ENCODE results near the gene ARHGEF10L. TPM values are rescaled to one million over a fixed set of nuclear protein-coding genes. Genes with fewer than 3 reads are reported as not detected.
"Not testable (repeated sequence)": the region's sequence is repeated elsewhere in the genome, so short reads cannot be mapped to it uniquely, and the experiment has no call there.

ARHGEF10L gene
- total and polyA plus RNA-seq, 8 donors: 16.8 to 39.6 (median 21.1) TPM

GRCh38 chr1:17624611-17625233 lies 85.2 kb downstream of the ARHGEF10L start:
- no peak for DNase-seq
- intact Hi-C loops (cut with DNase I): no loop called here
- H3K27me3 ChIP-seq: no peaks in the 10 kb centered on the region
- H3K4me1 ChIP-seq: peaks cover 0 to 17% of the 10 kb centered on the region in 2 donors
- no peaks in the 10 kb centered on the region for H3K9me3 ChIP-seq
- no peak for TF ChIP-seq CTCF (IDR thresholded peaks at IDR 0.05)
- H3K27ac ChIP-seq: no peak overlapping the region
- no peak overlapping the region for H3K4me3 ChIP-seq
- H3K36me3 ChIP-seq: peaks cover 0 to 68% of the 10 kb centered on the region in 2 donors
- ATAC-seq: peak; percentile 42

GRCh38 chr1:17627239-17628052 lies 87.9 kb downstream of the ARHGEF10L start:
- no peaks in the 10 kb centered on the region for H3K9me3 ChIP-seq
- intact Hi-C loops (cut with DNase I): no loop called here
- H3K36me3 ChIP-seq: peaks cover 0 to 70% of the 10 kb centered on the region in 2 donors
- H3K4me3 ChIP-seq: no peak overlapping the region
- no peaks in the 10 kb centered on the region for H3K27me3 ChIP-seq
- peaks cover 0 to 36% of the 10 kb centered on the region in 2 donors for H3K4me1 ChIP-seq
- DNase-seq (no peak), ATAC-seq (no peak)
- TF ChIP-seq CTCF (IDR thresholded peaks at IDR 0.05): no peak
- H3K27ac ChIP-seq: no peak overlapping the region

GRCh38 chr1:17629046-17629445 lies 89.5 kb downstream of the ARHGEF10L start:
- H3K9me3 ChIP-seq; H3K27me3 ChIP-seq; H3K4me3 ChIP-seq; ATAC-seq; intact Hi-C loops (cut with DNase I); DNase-seq: not testable (repeated sequence)
- H3K36me3 ChIP-seq: peaks cover 0 to 70% of the 10 kb centered on the region in 2 donors
- peak overlapping the region in 1 of 2 donors; percentile 73 for H3K27ac ChIP-seq
- peaks cover 0 to 48% of the 10 kb centered on the region in 2 donors for H3K4me1 ChIP-seq

- Histone ChIP-seq H3K4me1 (peaks cover 0 to 52% of the 10 kb centered on the region in 2 donors), H3K36me3 (peaks cover 0 to 69% of the 10 kb centered on the region in 2 donors), H3K27ac (peak overlapping the region; percentile 48 to 73), H3K9me3 (no peaks in the 10 kb centered on the region), H3K4me3 (no peak overlapping the region), H3K27me3 (no peaks in the 10 kb centered on the region)
- TF ChIP-seq CTCF (IDR thresholded peaks at IDR 0.05): no peak
- intact Hi-C loops (cut with DNase I): no loop called here
- ATAC-seq (no peak), DNase-seq (no peak)
These were observed 90.0 kb downstream of the ARHGEF10L start for GRCh38 chr1:17629460-17629859.

GRCh38 chr1:17630048-17630830 lies 90.7 kb downstream of the ARHGEF10L start:
- Histone ChIP-seq H3K9me3 (no peaks in the 10 kb centered on the region), H3K36me3 (peaks cover 0 to 69% of the 10 kb centered on the region in 2 donors), H3K27me3 (no peaks in the 10 kb centered on the region), H3K4me3 (no peak overlapping the region), H3K27ac (peak overlapping the region; percentile 48 to 73), H3K4me1 (peaks cover 0 to 60% of the 10 kb centered on the region in 2 donors)
- intact Hi-C loops (cut with DNase I): no loop called here
- no peak for TF ChIP-seq CTCF (IDR thresholded peaks at IDR 0.05)
- ATAC-seq (peak; percentile 80), DNase-seq (peak in 2 of 4 donors; percentile 13 to 80)
